Measurements from ENCODE around the gene NT5DC1. TPM values are rescaled to one million over a fixed set of nuclear protein-coding genes. Genes with fewer than 3 reads are reported as not detected.
A peak's percentile ranks its signal among the peaks of the same experiment; 100 is the strongest.

The NT5DC1 gene
- total and polyA plus RNA-seq, 4 donors, result 8.6 to 49.0 (median 22.1) TPM

- 83 to 85% methylated on average over 4 of the region's 4 CpGs for WGBS, 2 donors
- Histone ChIP-seq H3K9ac (ENCODE audit: insufficient read depth in 1 of 2, low read length in 2 of 2) (no peak overlapping the region), H3K36me3 (ENCODE audit: control insufficient read depth in 4 of 4, insufficient read depth in 4 of 4, low read length in 4 of 4) (peaks cover 0 to 2% (median under 1%) of the 10 kb centered on the region in 4 donors), H3K9me3 (ENCODE audit: control insufficient read depth in 4 of 4, insufficient read depth in 3 of 4, low read length in 3 of 4) (no peaks in the 10 kb centered on the region), H3K4me3 (no peak overlapping the region), H3K27ac (ENCODE audit: low read depth in 1 of 2, low read length in 1 of 2) (no peak overlapping the region), H3K4me1 (ENCODE audit: control insufficient read depth in 5 of 5, insufficient read depth in 5 of 5, low read length in 5 of 5) (peaks cover 0 to 25% (median 7%) of the 10 kb centered on the region in 5 donors), H3K27me3 (ENCODE audit: control insufficient read depth in 3 of 3, insufficient read depth in 3 of 3, low read length in 2 of 3) (no peaks in the 10 kb centered on the region)
- DNase-seq (no peak), ATAC-seq (ENCODE audit: insufficient read depth, low FRiP score) (no peak)
- no peak for TF ChIP-seq CTCF (IDR thresholded peaks at IDR 0.05; ENCODE audit: control extremely low read depth, extremely low read depth)
Observed at GRCh38 chr6:116208056-116208785, 107.6 kb downstream of the NT5DC1 start.

- peaks cover 0 to 4% (median 1%) of the 10 kb centered on the region in 4 donors for H3K36me3 ChIP-seq (ENCODE audit: control insufficient read depth in 4 of 4, insufficient read depth in 4 of 4, low read length in 4 of 4)
- 94 to 96% methylated on average over 5 of the region's 5 CpGs for WGBS, 2 donors
- no peak overlapping the region for H3K9ac ChIP-seq (ENCODE audit: insufficient read depth in 1 of 2, low read length in 2 of 2)
- no peak for ATAC-seq (ENCODE audit: insufficient read depth, low FRiP score)
- no peak for TF ChIP-seq CTCF (IDR thresholded peaks at IDR 0.05; ENCODE audit: control extremely low read depth, extremely low read depth)
- no peak for DNase-seq
- peaks cover 0 to 14% (median 5%) of the 10 kb centered on the region in 5 donors for H3K4me1 ChIP-seq (ENCODE audit: control insufficient read depth in 5 of 5, insufficient read depth in 5 of 5, low read length in 5 of 5)
- H3K27ac ChIP-seq (ENCODE audit: low read depth in 1 of 2, low read length in 1 of 2), result no peak overlapping the region
- no peaks in the 10 kb centered on the region for H3K9me3 ChIP-seq (ENCODE audit: control insufficient read depth in 4 of 4, insufficient read depth in 3 of 4, low read length in 3 of 4)
- no peaks in the 10 kb centered on the region for H3K27me3 ChIP-seq (ENCODE audit: control insufficient read depth in 3 of 3, insufficient read depth in 3 of 3, low read length in 2 of 3)
- no peak overlapping the region for H3K4me3 ChIP-seq
Observed at GRCh38 chr6:116210316-116210715, 109.7 kb downstream of the NT5DC1 start.

- no peaks in the 10 kb centered on the region for H3K9me3 ChIP-seq (ENCODE audit: control insufficient read depth in 4 of 4, insufficient read depth in 3 of 4, low read length in 3 of 4)
- TF ChIP-seq CTCF (IDR thresholded peaks at IDR 0.05; ENCODE audit: control extremely low read depth, extremely low read depth), result no peak
- H3K4me3 ChIP-seq, result no peak overlapping the region
- ATAC-seq (ENCODE audit: insufficient read depth, low FRiP score) (peak; percentile 41), DNase-seq (no peak)
- H3K9ac ChIP-seq (ENCODE audit: insufficient read depth in 1 of 2, low read length in 2 of 2), result no peak overlapping the region
- peak overlapping the region in 1 of 2 donors; percentile 72 for H3K27ac ChIP-seq (ENCODE audit: low read depth in 1 of 2, low read length in 1 of 2)
- H3K4me1 ChIP-seq (ENCODE audit: control insufficient read depth in 5 of 5, insufficient read depth in 5 of 5, low read length in 5 of 5), result peaks cover 0 to 8% (median 5%) of the 10 kb centered on the region in 5 donors
- H3K27me3 ChIP-seq (ENCODE audit: control insufficient read depth in 3 of 3, insufficient read depth in 3 of 3, low read length in 2 of 3), result no peaks in the 10 kb centered on the region
- H3K36me3 ChIP-seq (ENCODE audit: control insufficient read depth in 4 of 4, insufficient read depth in 4 of 4, low read length in 4 of 4), result peaks cover 0 to 4% (median 1%) of the 10 kb centered on the region in 4 donors
- WGBS, 2 donors, result 55 to 58% methylated on average over 3 of the region's 3 CpGs
Observed at GRCh38 chr6:116210750-116211425, 110.2 kb downstream of the NT5DC1 start.

Data from lung (tissue), 12 donors.